GM12878 (cell line): ENCODE results near the gene VGF.
"Not testable (repeated sequence)": the region's sequence is repeated elsewhere in the genome, so short reads cannot be mapped to it uniquely, and the experiment has no call there.

Source experiments
- NR2C1 ChIP-seq: fragments of 450-650 bp; IDR thresholded peaks from 2 replicates; pipeline ENCODE4 v1.6.1; 2017; ENCODE audit warnings: antibody characterized with exemption, mild to moderate bottlenecking, moderate library complexity
- PAX5 ChIP-seq: IDR thresholded peaks from 2 replicates; pipeline ENCODE4 v1.6.1; 2011; ENCODE audit warnings: low read depth, low read length, borderline replicate concordance
- POLR2AphosphoS2 ChIP-seq: IDR thresholded peaks from 2 replicates; pipeline ENCODE4 v1.6.1; 2011; ENCODE audit warnings: low read depth, mild to moderate bottlenecking, low read length, improper control_type of control experiment, moderate library complexity
- ZNF592 ChIP-seq: fragments of 450-650 bp; IDR thresholded peaks from 2 replicates; pipeline ENCODE4 v1.6.1; 2017; ENCODE audit warnings: mild to moderate bottlenecking, moderate library complexity
- TF ChIP-seq, protein P1 (sequence below), 3 experiments: IDR thresholded peaks in 2 of 3; conservative IDR thresholded peaks in 1 of 3; 2 replicates each; pipeline ENCODE4 v1.5.1; 2011; ENCODE audit warnings: low read depth in 3 of 3, low read length in 3 of 3, mild to moderate bottlenecking in 3 of 3, control low read depth in 2 of 3, moderate library complexity in 2 of 3, inconsistent platforms in 1 of 3, mixed read lengths in 1 of 3; ENCODE audit not compliant: control insufficient read depth in 2 of 3, insufficient read depth in 1 of 3; ENCODE audit errors: extremely low read depth in 1 of 3
- TF ChIP-seq, protein P2 (sequence below): IDR thresholded peaks from 2 replicates; pipeline ENCODE4 v1.6.1; 2012; ENCODE audit warnings: mild to moderate bottlenecking, low read depth, low read length
- TF ChIP-seq, protein P3 (sequence below): fragments of 450-650 bp; formaldehyde crosslinking; IDR thresholded peaks from 2 replicates; pipeline ENCODE4 v1.5.0; 2022; ENCODE audit warnings: mild to moderate bottlenecking, missing genetic modification characterization

- TF ChIP-seq ZNF592, PAX5, NR2C1, POLR2AphosphoS2: not testable (repeated sequence)
- TF ChIP-seq, protein P1, sequence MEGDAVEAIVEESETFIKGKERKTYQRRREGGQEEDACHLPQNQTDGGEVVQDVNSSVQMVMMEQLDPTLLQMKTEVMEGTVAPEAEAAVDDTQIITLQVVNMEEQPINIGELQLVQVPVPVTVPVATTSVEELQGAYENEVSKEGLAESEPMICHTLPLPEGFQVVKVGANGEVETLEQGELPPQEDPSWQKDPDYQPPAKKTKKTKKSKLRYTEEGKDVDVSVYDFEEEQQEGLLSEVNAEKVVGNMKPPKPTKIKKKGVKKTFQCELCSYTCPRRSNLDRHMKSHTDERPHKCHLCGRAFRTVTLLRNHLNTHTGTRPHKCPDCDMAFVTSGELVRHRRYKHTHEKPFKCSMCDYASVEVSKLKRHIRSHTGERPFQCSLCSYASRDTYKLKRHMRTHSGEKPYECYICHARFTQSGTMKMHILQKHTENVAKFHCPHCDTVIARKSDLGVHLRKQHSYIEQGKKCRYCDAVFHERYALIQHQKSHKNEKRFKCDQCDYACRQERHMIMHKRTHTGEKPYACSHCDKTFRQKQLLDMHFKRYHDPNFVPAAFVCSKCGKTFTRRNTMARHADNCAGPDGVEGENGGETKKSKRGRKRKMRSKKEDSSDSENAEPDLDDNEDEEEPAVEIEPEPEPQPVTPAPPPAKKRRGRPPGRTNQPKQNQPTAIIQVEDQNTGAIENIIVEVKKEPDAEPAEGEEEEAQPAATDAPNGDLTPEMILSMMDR (IDR thresholded peaks at IDR 0.05 in 2 of 3, conservative IDR thresholded peaks at IDR 0.05 in 1 of 3; ENCODE audit: control insufficient read depth in 2 of 3, extremely low read depth in 1 of 3, insufficient read depth in 1 of 3, low read depth in 3 of 3, low read length in 3 of 3) = not testable (repeated sequence)
- TF ChIP-seq, protein P2, sequence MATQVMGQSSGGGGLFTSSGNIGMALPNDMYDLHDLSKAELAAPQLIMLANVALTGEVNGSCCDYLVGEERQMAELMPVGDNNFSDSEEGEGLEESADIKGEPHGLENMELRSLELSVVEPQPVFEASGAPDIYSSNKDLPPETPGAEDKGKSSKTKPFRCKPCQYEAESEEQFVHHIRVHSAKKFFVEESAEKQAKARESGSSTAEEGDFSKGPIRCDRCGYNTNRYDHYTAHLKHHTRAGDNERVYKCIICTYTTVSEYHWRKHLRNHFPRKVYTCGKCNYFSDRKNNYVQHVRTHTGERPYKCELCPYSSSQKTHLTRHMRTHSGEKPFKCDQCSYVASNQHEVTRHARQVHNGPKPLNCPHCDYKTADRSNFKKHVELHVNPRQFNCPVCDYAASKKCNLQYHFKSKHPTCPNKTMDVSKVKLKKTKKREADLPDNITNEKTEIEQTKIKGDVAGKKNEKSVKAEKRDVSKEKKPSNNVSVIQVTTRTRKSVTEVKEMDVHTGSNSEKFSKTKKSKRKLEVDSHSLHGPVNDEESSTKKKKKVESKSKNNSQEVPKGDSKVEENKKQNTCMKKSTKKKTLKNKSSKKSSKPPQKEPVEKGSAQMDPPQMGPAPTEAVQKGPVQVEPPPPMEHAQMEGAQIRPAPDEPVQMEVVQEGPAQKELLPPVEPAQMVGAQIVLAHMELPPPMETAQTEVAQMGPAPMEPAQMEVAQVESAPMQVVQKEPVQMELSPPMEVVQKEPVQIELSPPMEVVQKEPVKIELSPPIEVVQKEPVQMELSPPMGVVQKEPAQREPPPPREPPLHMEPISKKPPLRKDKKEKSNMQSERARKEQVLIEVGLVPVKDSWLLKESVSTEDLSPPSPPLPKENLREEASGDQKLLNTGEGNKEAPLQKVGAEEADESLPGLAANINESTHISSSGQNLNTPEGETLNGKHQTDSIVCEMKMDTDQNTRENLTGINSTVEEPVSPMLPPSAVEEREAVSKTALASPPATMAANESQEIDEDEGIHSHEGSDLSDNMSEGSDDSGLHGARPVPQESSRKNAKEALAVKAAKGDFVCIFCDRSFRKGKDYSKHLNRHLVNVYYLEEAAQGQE = not testable (repeated sequence)
- TF ChIP-seq, protein P3, sequence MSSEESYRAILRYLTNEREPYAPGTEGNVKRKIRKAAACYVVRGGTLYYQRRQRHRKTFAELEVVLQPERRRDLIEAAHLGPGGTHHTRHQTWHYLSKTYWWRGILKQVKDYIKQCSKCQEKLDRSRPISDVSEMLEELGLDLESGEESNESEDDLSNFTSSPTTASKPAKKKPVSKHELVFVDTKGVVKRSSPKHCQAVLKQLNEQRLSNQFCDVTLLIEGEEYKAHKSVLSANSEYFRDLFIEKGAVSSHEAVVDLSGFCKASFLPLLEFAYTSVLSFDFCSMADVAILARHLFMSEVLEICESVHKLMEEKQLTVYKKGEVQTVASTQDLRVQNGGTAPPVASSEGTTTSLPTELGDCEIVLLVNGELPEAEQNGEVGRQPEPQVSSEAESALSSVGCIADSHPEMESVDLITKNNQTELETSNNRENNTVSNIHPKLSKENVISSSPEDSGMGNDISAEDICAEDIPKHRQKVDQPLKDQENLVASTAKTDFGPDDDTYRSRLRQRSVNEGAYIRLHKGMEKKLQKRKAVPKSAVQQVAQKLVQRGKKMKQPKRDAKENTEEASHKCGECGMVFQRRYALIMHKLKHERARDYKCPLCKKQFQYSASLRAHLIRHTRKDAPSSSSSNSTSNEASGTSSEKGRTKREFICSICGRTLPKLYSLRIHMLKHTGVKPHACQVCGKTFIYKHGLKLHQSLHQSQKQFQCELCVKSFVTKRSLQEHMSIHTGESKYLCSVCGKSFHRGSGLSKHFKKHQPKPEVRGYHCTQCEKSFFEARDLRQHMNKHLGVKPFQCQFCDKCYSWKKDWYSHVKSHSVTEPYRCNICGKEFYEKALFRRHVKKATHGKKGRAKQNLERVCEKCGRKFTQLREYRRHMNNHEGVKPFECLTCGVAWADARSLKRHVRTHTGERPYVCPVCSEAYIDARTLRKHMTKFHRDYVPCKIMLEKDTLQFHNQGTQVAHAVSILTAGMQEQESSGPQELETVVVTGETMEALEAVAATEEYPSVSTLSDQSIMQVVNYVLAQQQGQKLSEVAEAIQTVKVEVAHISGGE (CRISPR knock-in tag) = not testable (repeated sequence)
Observed at GRCh38 chr7:101132626-101133600, 32.5 kb downstream of the VGF start.
